Ovary (tissue), 9 donors: Measurements from ENCODE around the gene PMVK. TPM values are rescaled to one million over a fixed set of nuclear protein-coding genes. Genes with fewer than 3 reads are reported as not detected.
A peak's percentile ranks its signal among the peaks of the same experiment; 100 is the strongest.

Source experiments
- DNase-seq, 5 donors: peaks; one replicate each; pipeline ENCODE4 v3.0.0-alpha.2; 2019 to 2020
- H3K27ac ChIP-seq, 2 donors: fragments of 200-600 bp; one replicate each; pipeline versions ENCODE4 v1.5.1 to v1.8.0; 2019 to 2022
- H3K27me3 ChIP-seq: fragments of 200-600 bp; one replicate; pipeline ENCODE4 v1.8.0; 2022
- H3K36me3 ChIP-seq: fragments of 200-600 bp; sonication (generic); one replicate; pipeline ENCODE4 v1.5.1; 2019
- H3K4me1 ChIP-seq: one replicate; pipeline ENCODE4 v1.8.1; 2013; ENCODE audit warnings: mild to moderate bottlenecking, moderate library complexity; ENCODE audit not compliant: insufficient read depth
- H3K4me3 ChIP-seq: fragments of 200-600 bp; sonication (generic); one replicate; pipeline ENCODE4 v1.5.1; 2017
- H3K9me3 ChIP-seq, 2 donors: fragments of 200-600 bp in 1 of 2; sonication (generic) in 1 of 2; one replicate each; pipeline versions ENCODE4 v1.5.1 to v1.8.1; 2013 to 2019; ENCODE audit warnings: mild to moderate bottlenecking in 1 of 2, moderate library complexity in 1 of 2
- CTCF ChIP-seq, 3 donors: fragments of 450-650 bp in 2 of 3; fragments of 200-600 bp in 1 of 3; IDR thresholded peaks; one replicate each; pipeline versions ENCODE4 v1.5.1 to v1.8.0; 2016 to 2022; ENCODE audit warnings: antibody characterized with exemption in 3 of 3, mild to moderate bottlenecking in 1 of 3
- EP300 ChIP-seq: sonication (generic); formaldehyde crosslinking; IDR thresholded peaks from one replicate; pipeline ENCODE4 v1.6.1; 2017; ENCODE audit warnings: antibody characterized with exemption
- POLR2A ChIP-seq: fragments of 450-650 bp; IDR thresholded peaks from one replicate; pipeline ENCODE4 v1.6.1; 2017; ENCODE audit warnings: antibody characterized with exemption, mild to moderate bottlenecking, moderate library complexity
- WGBS, 3 donors: extraction: QIAGEN DNeasy Blood & Tissue Kit in 1 of 3; methylation state at CpG; one replicate each; pipeline versions ENCODE4 v1.1.5 to v1.1.7; 2013 to 2017; 5-methylcytosine and 5-hydroxymethylcytosine counted together
- intact Hi-C, 4 donors: fragments of 100-400 bp; cut with DNase I; formaldehyde crosslinking; loops; one replicate each; pipeline versions ENCODE4 v1.11.0 to v1.15.1; 2022 to 2023
- polyA plus RNA-seq, 2 donors: library from polyadenylated mRNA; stranded (reverse); fragments of 200-250 nt in 1 of 2; fragments of 350-450 nt in 1 of 2; fragmentation: Illumina TruSeq in 1 of 2; extraction: RNeasy Lipid Tissue Mini Kit (QIAGEN cat#74804) in 1 of 2; gene quantifications; one replicate each; pipeline ENCODE4 v1.2.3, GENCODE V29; 2013 to 2014
- total RNA-seq, 7 donors: library from RNA; depleted of rRNA in 2 of 7; stranded (reverse); fragments of >200 nt in 2 of 7; fragmentation: NEBNext Ultra II Directional in 3 of 7; extraction: Animal tissue kit (Norgen Biotek cat#: 25700) in 3 of 7; gene quantifications; one replicate each; pipeline versions ENCODE4 v1.1.0 to v1.2.4, GENCODE V29; 2016 to 2023
- donor health status: DM: no; HTN: no; CAD: no; lungs with moderate emphysema.
- donor health status: DM: no; HTN: no; CAD: no.
- donor health status: Bipolar disorder and iron deficiency.
- donor health status: DM: yes; HTN: yes; CAD: no.
- donor health status: DM: no; HTN: no; CAD: no.
- donor health status: DM: yes; HTN: yes; CAD: no.

The PMVK gene
- total and polyA plus RNA-seq, 9 donors = 8.6 to 50.7 (median 30.6) TPM

- no peak overlapping the region for H3K27ac ChIP-seq
- DNase-seq = peak in 1 of 5 donors; percentile 25
- H3K4me1 ChIP-seq = no peaks in the 10 kb centered on the region
- H3K9me3 ChIP-seq = no peaks in the 10 kb centered on the region
- intact Hi-C loops = loop anchor here in 3 of 4 donors (5.0 kb wide), 2 partner anchors 34 to 39 kb away; partner anchors contain the start of gene ZBTB7B (in 1 of the 3)
- TF ChIP-seq POLR2A = no peak
- no peak for TF ChIP-seq CTCF (IDR thresholded peaks at IDR 0.05)
- no peak for TF ChIP-seq EP300
- no peak overlapping the region for H3K4me3 ChIP-seq
- WGBS, 3 donors = 68 to 72% (median 71%) methylated on average over 8 of the region's 8 CpGs
- H3K27me3 ChIP-seq = no peaks in the 10 kb centered on the region
- H3K36me3 ChIP-seq = no peaks in the 10 kb centered on the region
These were observed 27.1 kb upstream of the PMVK start for GRCh38 chr1:154963643-154964042.

GRCh38 chr1:154962795-154963330, 26.3 kb upstream of the PMVK start:
- H3K27ac ChIP-seq = no peak overlapping the region
- no peaks in the 10 kb centered on the region for H3K4me1 ChIP-seq
- peak in 1 of 5 donors; percentile 31 for DNase-seq
- TF ChIP-seq CTCF (IDR thresholded peaks at IDR 0.05) (no peak), EP300 (no peak), POLR2A (no peak)
- intact Hi-C loops = loop anchor here in 3 of 4 donors (5.0 kb wide), 2 partner anchors 34 to 39 kb away; partner anchors contain the start of gene ZBTB7B (in 1 of the 3)
- H3K36me3 ChIP-seq = no peaks in the 10 kb centered on the region
- H3K9me3 ChIP-seq = no peaks in the 10 kb centered on the region
- 56 to 62% (median 58%) methylated on average over 6 of the region's 6 CpGs for WGBS, 3 donors
- H3K27me3 ChIP-seq = no peaks in the 10 kb centered on the region
- no peak overlapping the region for H3K4me3 ChIP-seq

- TF ChIP-seq EP300 (no peak), POLR2A (no peak), CTCF (IDR thresholded peaks at IDR 0.05) (no peak)
- Histone ChIP-seq H3K9me3 (no peaks in the 10 kb centered on the region), H3K27me3 (no peaks in the 10 kb centered on the region), H3K4me1 (peaks cover 1% of the 10 kb centered on the region), H3K4me3 (peak overlapping the region; percentile 82), H3K27ac (peak overlapping the region; percentile 96 to 99), H3K36me3 (no peaks in the 10 kb centered on the region)
- peak in 2 of 5 donors; percentile 61 to 64 for DNase-seq
- 3 to 4% (median 3%) methylated on average over 25 of the region's 25 CpGs for WGBS, 3 donors
- intact Hi-C loops = loop anchor here in 3 of 4 donors (5.0 kb wide), 2 partner anchors 35 to 40 kb away; partner anchors contain the start of gene ZBTB7B (in 1 of the 3)
These were observed 25.7 kb upstream of the PMVK start for GRCh38 chr1:154962156-154962749.

- 0 to 1% (median 0%) methylated on average over 42 to 93 of the region's 93 CpGs for WGBS, 3 donors
- Histone ChIP-seq H3K27me3 (no peaks in the 10 kb centered on the region), H3K4me3 (peak within 1 kb of the TSS; percentile 82), H3K4me1 (peaks cover 8% of the 10 kb centered on the region), H3K27ac (peak within 1 kb of the TSS; percentile 96 to 99), H3K36me3 (no peaks in the 10 kb centered on the region), H3K9me3 (no peaks in the 10 kb centered on the region)
- peak; percentile 75 to 86 (median 82) for DNase-seq
- intact Hi-C loops = loop anchor here in 3 of 4 donors (5.0 kb wide), 2 partner anchors 36 to 41 kb away; partner anchors contain the start of gene ZBTB7B (in 1 of the 3)
- TF ChIP-seq EP300 = no peak
- TF ChIP-seq POLR2A = peak; percentile 72
- TF ChIP-seq CTCF (IDR thresholded peaks at IDR 0.05) = peak; percentile 4 to 96 (median 92)
These were observed 25.0 kb upstream of the PMVK start, which contains the start of gene PYGO2 for GRCh38 chr1:154961207-154962155. PYGO2 (minus strand) TSS chr1:154961782; CDS start chr1:154961576, 206 bp downstream.
